A549 (cell line): ENCODE data around the gene ALG12. TPM values are rescaled to one million over a fixed set of nuclear protein-coding genes. Genes with fewer than 3 reads are reported as not detected.

Experiments used
- ATAC-seq, 2 experiments: fragments of 200-7000 bp in 1 of 2; fragments of >200 bp in 1 of 2; cut with Nextera tagmentation in 1 of 2; cut with Tn5 transposase in 1 of 2; 3 replicates each; pipeline versions ENCODE4 v1.8.0 to v1.9.1; 2018 to 2020; ENCODE audit warnings: mild to moderate bottlenecking in 1 of 2, moderate library complexity in 1 of 2
- CTCF ChIA-PET: fragments of 300-600 bp; sonication (Branson Sonifier 250); formaldehyde crosslinking; extraction: SDS; loops from one replicate; lab custom pipeline; 2021; ENCODE audit warnings: antibody characterized with exemption, inconsistent platforms; lab: Yijun Ruan, JAX
- POLR2A ChIA-PET: fragments of 350-600 bp; formaldehyde crosslinking; extraction: SDS; loops from one replicate; lab custom pipeline; 2021; ENCODE audit warnings: antibody characterized with exemption, inconsistent platforms; lab: Yijun Ruan, JAX
- DNase-seq, 2 experiments: peaks; one replicate each; pipeline versions ENCODE4 v3.0.0 to v3.0.0-alpha.2; 2011 to 2016; ENCODE audit warnings: low read depth in 1 of 2, low spot score in 1 of 2
- FAIRE-seq: peaks from 2 replicates; lab custom pipeline; 2011; peaks lifted over from hg19 to GRCh38; lab: Jason Lieb, UNC
- H3K27ac ChIP-seq, 2 experiments: fragments of >200 bp; sonication (Bioruptor Twin); formaldehyde crosslinking; 3 replicates each; pipeline ENCODE4 v1.5.1; 2016 to 2017
- H3K4me1 ChIP-seq: fragments of >200 bp; sonication (Bioruptor Twin); formaldehyde crosslinking; 3 replicates; pipeline ENCODE4 v1.6.1; 2016
- H3K4me2 ChIP-seq: fragments of >200 bp; sonication (Bioruptor Twin); formaldehyde crosslinking; 3 replicates; pipeline ENCODE4 v1.6.1; 2016
- H3K4me3 ChIP-seq: fragments of >200 bp; sonication (Bioruptor Twin); formaldehyde crosslinking; 3 replicates; pipeline ENCODE4 v1.5.1; 2016
- H3K9me3 ChIP-seq: fragments of >200 bp; sonication (Bioruptor Twin); formaldehyde crosslinking; 3 replicates; pipeline ENCODE4 v1.6.1; 2016
- BHLHE40 ChIP-seq: IDR thresholded peaks from 2 replicates; pipeline ENCODE4 v1.6.1; 2012; ENCODE audit warnings: low read depth, low read length, inconsistent platforms
- CBX2 ChIP-seq: fragments of 200-600 bp; sonication (generic); IDR thresholded peaks from 2 replicates; pipeline ENCODE4 v1.6.1; 2016; ENCODE audit warnings: low read depth, mild to moderate bottlenecking, borderline replicate concordance
- CEBPB ChIP-seq, 2 experiments: fragments of >200 bp in 1 of 2; sonication (Bioruptor Twin) in 1 of 2; formaldehyde crosslinking in 1 of 2; IDR thresholded peaks; 2 replicates each; pipeline ENCODE4 v1.6.1; 2012 to 2016
- CHD4 ChIP-seq: fragments of 200-600 bp; sonication (generic); IDR thresholded peaks from 2 replicates; pipeline ENCODE4 v1.6.1; 2016; ENCODE audit warnings: antibody characterized with exemption, mild to moderate bottlenecking, borderline replicate concordance
- E2F6 ChIP-seq: IDR thresholded peaks from 2 replicates; pipeline ENCODE4 v1.6.1; 2012; ENCODE audit warnings: low read depth, borderline replicate concordance
- EHMT2 ChIP-seq: fragments of 200-600 bp; sonication (generic); IDR thresholded peaks from 2 replicates; pipeline ENCODE4 v1.6.1; 2016; ENCODE audit warnings: antibody characterized with exemption, low read depth, mild to moderate bottlenecking, moderate library complexity
- ELK1 ChIP-seq: fragments of 150-350 bp; IDR thresholded peaks from 2 replicates; pipeline ENCODE4 v1.6.1; 2014; ENCODE audit warnings: low read depth, mild to moderate bottlenecking, low read length
- EP300 ChIP-seq, 2 experiments: fragments of >200 bp; sonication (Bioruptor Twin); formaldehyde crosslinking; IDR thresholded peaks; 2 replicates in 1 of 2; 3 replicates in 1 of 2; pipeline ENCODE4 v1.6.1; 2016 to 2017
- HDAC2 ChIP-seq: fragments of 200-600 bp; sonication (generic); IDR thresholded peaks from 2 replicates; pipeline ENCODE4 v1.6.1; 2016
- HOXB5 ChIP-seq: fragments of 250-450 bp; sonication (Bioruptor Pico); IDR thresholded peaks from 2 replicates; pipeline ENCODE4 v1.5.0; 2020; ENCODE audit warnings: mild to moderate bottlenecking, moderate library complexity
- KDM1A ChIP-seq: fragments of 200-600 bp; sonication (generic); IDR thresholded peaks from 2 replicates; pipeline ENCODE4 v1.6.1; 2016; ENCODE audit warnings: low read depth, mild to moderate bottlenecking
- KDM5A ChIP-seq: fragments of 200-600 bp; sonication (generic); IDR thresholded peaks from 2 replicates; pipeline ENCODE4 v1.6.1; 2016; ENCODE audit warnings: antibody characterized with exemption, mild to moderate bottlenecking
- MAFK ChIP-seq: fragments of 450-650 bp; IDR thresholded peaks from 2 replicates; pipeline ENCODE4 v1.6.1; 2014; ENCODE audit not compliant: partially characterized antibody
- MYC ChIP-seq: IDR thresholded peaks from 2 replicates; pipeline ENCODE4 v1.6.1; 2012; ENCODE audit warnings: mild to moderate bottlenecking, inconsistent platforms, low read length, improper control_type of control experiment, borderline replicate concordance
- PHF8 ChIP-seq: fragments of 200-600 bp; sonication (generic); IDR thresholded peaks from 2 replicates; pipeline ENCODE4 v1.6.1; 2016; ENCODE audit warnings: low read depth, mild to moderate bottlenecking, antibody characterized with exemption, moderate library complexity, borderline replicate concordance
- POLR2A ChIP-seq: IDR thresholded peaks from 2 replicates; pipeline ENCODE4 v1.6.1; 2012; ENCODE audit warnings: mild to moderate bottlenecking, low read length
- POLR2AphosphoS2 ChIP-seq: conservative IDR thresholded peaks from 2 replicates; pipeline ENCODE4 v1.6.1; 2012; ENCODE audit warnings: low read length, improper control_type of control experiment, inconsistent platforms
- RAD21 ChIP-seq, 2 experiments: fragments of >200 bp in 1 of 2; sonication (Bioruptor Twin) in 1 of 2; formaldehyde crosslinking in 1 of 2; IDR thresholded peaks in 1 of 2; conservative IDR thresholded peaks in 1 of 2; 2 replicates in 1 of 2; 3 replicates in 1 of 2; pipeline ENCODE4 v1.6.1; 2012 to 2018; ENCODE audit warnings: inconsistent platforms in 1 of 2
- RARB ChIP-seq: fragments of 250-450 bp; sonication (Bioruptor Pico); IDR thresholded peaks from 2 replicates; pipeline ENCODE4 v1.8.0; 2021; ENCODE audit warnings: mild to moderate bottlenecking, moderate library complexity
- RCOR1 ChIP-seq: fragments of 150-350 bp; IDR thresholded peaks from 2 replicates; pipeline ENCODE4 v1.6.1; 2014; ENCODE audit warnings: antibody characterized with exemption, low read length, low read depth
- RFX5 ChIP-seq: fragments of 450-650 bp; IDR thresholded peaks from 2 replicates; pipeline ENCODE4 v1.7.1; 2014; ENCODE audit warnings: antibody characterized with exemption, mild to moderate bottlenecking, moderate library complexity
- SREBF2 ChIP-seq: fragments of 450-650 bp; IDR thresholded peaks from 2 replicates; pipeline ENCODE4 v1.6.1; 2014; ENCODE audit warnings: mild to moderate bottlenecking, moderate library complexity
- TFCP2L1 ChIP-seq: fragments of 250-450 bp; sonication (Bioruptor Pico); IDR thresholded peaks from 2 replicates; pipeline ENCODE4 v1.5.0; 2021; ENCODE audit warnings: mild to moderate bottlenecking
- ZFP36 ChIP-seq: fragments of 450-650 bp; IDR thresholded peaks from 2 replicates; pipeline ENCODE4 v1.6.1; 2014; ENCODE audit warnings: borderline replicate concordance; ENCODE audit not compliant: partially characterized antibody
- WGBS: methylation state at CpG from one replicate; pipeline ENCODE4 v1.1.6; 2017; ENCODE audit errors: missing lambda C conversion rate; 5-methylcytosine and 5-hydroxymethylcytosine counted together
- polyA plus RNA-seq, 4 experiments: library from polyadenylated mRNA; depleted of rRNA in 3 of 4; stranded (reverse); fragments of >200 nt; fragmentation: RNase III in 1 of 4; extraction: RNeasy Plus Mini Kit Qiagen cat#74134 plus additional on column Dnase treatment in 1 of 4; gene quantifications; 2 replicates in 3 of 4; 3 replicates in 1 of 4; pipeline ENCODE4 v1.2.3, GENCODE V29; 2011 to 2017

ALG12 gene
- polyA plus RNA-seq, 2 of the 4 experiments (the other 2 are of a cell fraction) = 4.4 to 7.7 TPM

- ChIA-PET POLR2A (interaction anchor here (1.1 kb wide), 1 partner anchor 26 kb away, joined by 3 read pairs; no protein-coding TSS in a partner anchor), CTCF (interaction anchor here (2.8 kb wide), 1 partner anchor 71 kb away, joined by 8 read pairs; no protein-coding TSS in a partner anchor)
- peak in 1 of 2 experiments; percentile 39 for DNase-seq
- peak; percentile 28 to 48 for ATAC-seq
- H3K9me3 ChIP-seq = no peaks in the 10 kb centered on the region
- H3K27ac ChIP-seq = peak overlapping the region; percentile 96
- peak overlapping the region; percentile 90 for H3K4me2 ChIP-seq
- no peak for FAIRE-seq
- TF ChIP-seq POLR2AphosphoS2 (no peak), CBX2 (no peak), EP300 (IDR thresholded peaks at IDR 0.05) (no peak), TFCP2L1 (0 out of 2 replicates have a peak, but pooled peaks have one; percentile 10), SREBF2 (no peak), KDM1A (peak; percentile 57; the same call in 1 of the 2 replicates), CHD4 (no peak), ZFP36 (peak; percentile 99)
- peak overlapping the region; percentile 79 for H3K4me3 ChIP-seq
- 5% methylated on average over 4 of the region's 21 CpGs for whole genome bisulfite sequencing
- peaks cover 34% of the 10 kb centered on the region for H3K4me1 ChIP-seq
Observed at GRCh38 chr22:49959782-49960158, 41.5 kb upstream of the ALG12 start.

- no peak for TF ChIP-seq RAD21 (conservative IDR thresholded peaks at IDR 0.05 in 1 of 2, IDR thresholded peaks at IDR 0.05 in 1 of 2)
- no peak for TF ChIP-seq BHLHE40
- TF ChIP-seq ZFP36 = no peak
- no peak for TF ChIP-seq RARB (CRISPR knock-in tag)
- TF ChIP-seq RFX5 = no peak
- no peak for TF ChIP-seq CEBPB (IDR thresholded peaks at IDR 0.05)
- TF ChIP-seq HDAC2 = no peak
- TF ChIP-seq KDM5A = no peak
- no peak for TF ChIP-seq HOXB5 (CRISPR knock-in tag)
- TF ChIP-seq MAFK = no peak
- TF ChIP-seq CBX2 = no peak
- no peak for TF ChIP-seq EHMT2
- no peak for TF ChIP-seq EP300 (IDR thresholded peaks at IDR 0.05)
- no peak for TF ChIP-seq E2F6
- TF ChIP-seq POLR2A = no peak
- TF ChIP-seq TFCP2L1 = no peak
- no peak for TF ChIP-seq RCOR1
- TF ChIP-seq MYC = no peak
- TF ChIP-seq ELK1 = no peak
- TF ChIP-seq PHF8 = no peak
- no peak for DNase-seq
- FAIRE-seq = no peak
- H3K4me1 ChIP-seq = peaks cover 28% of the 10 kb centered on the region
- no peak for ATAC-seq
- H3K4me2 ChIP-seq = peak overlapping the region; percentile 90
- ChIA-PET CTCF (interaction anchor here (2.8 kb wide), 1 partner anchor 71 kb away, joined by 8 read pairs; no protein-coding TSS in a partner anchor), POLR2A (interaction anchor here (0.6 kb wide), 1 partner anchor 23 kb away, joined by 4 read pairs; no protein-coding TSS in a partner anchor)
- WGBS = 81% methylated on average over 18 of the region's 29 CpGs
- H3K9me3 ChIP-seq = no peaks in the 10 kb centered on the region
- peak overlapping the region; percentile 96 for H3K27ac ChIP-seq
- peak overlapping the region; percentile 79 for H3K4me3 ChIP-seq
Observed at GRCh38 chr22:49958931-49959781, 40.9 kb upstream of the ALG12 start.
